KMS-11 (cell line): ENCODE data around the gene GAL3ST3.

ENCODE experiments used
- H2AFZ ChIP-seq: fragments of 200-600 bp; sonication (generic); 2 replicates; pipeline ENCODE4 v1.6.1; 2016; ENCODE audit warnings: antibody characterized with exemption, mixed run types, low read depth
- H3K27ac ChIP-seq: fragments of 200-600 bp; sonication (generic); 2 replicates; pipeline ENCODE4 v1.6.1; 2016; ENCODE audit warnings: mild to moderate bottlenecking, mixed run types
- H3K27me3 ChIP-seq: fragments of 200-600 bp; sonication (generic); 2 replicates; pipeline ENCODE4 v1.6.1; 2017; ENCODE audit warnings: mild to moderate bottlenecking, low read depth, mixed run types, moderate library complexity; ENCODE audit not compliant: insufficient read depth
- H3K36me3 ChIP-seq: fragments of 200-600 bp; sonication (generic); 2 replicates; pipeline ENCODE4 v1.6.1; 2017; ENCODE audit warnings: mild to moderate bottlenecking, mixed run types; ENCODE audit not compliant: insufficient read depth
- H3K4me1 ChIP-seq: fragments of 200-600 bp; sonication (generic); 2 replicates; pipeline ENCODE4 v1.6.1; 2016; ENCODE audit warnings: mild to moderate bottlenecking, low read depth, mixed run types; ENCODE audit not compliant: poor library complexity, severe bottlenecking
- H3K4me2 ChIP-seq: fragments of 200-600 bp; sonication (generic); 2 replicates; pipeline ENCODE4 v1.7.0; 2016; ENCODE audit warnings: mild to moderate bottlenecking, mixed run types
- H3K4me3 ChIP-seq: fragments of 200-600 bp; sonication (generic); IDR thresholded peaks from 2 replicates; pipeline ENCODE4 v1.6.1; 2017; ENCODE audit warnings: low read depth, low read length, mixed read lengths; ENCODE audit not compliant: insufficient read depth
- H3K79me2 ChIP-seq: fragments of 200-600 bp; sonication (generic); 2 replicates; pipeline ENCODE4 v1.6.1; 2016; ENCODE audit warnings: low read depth, mixed run types; ENCODE audit not compliant: insufficient read depth
- H3K9ac ChIP-seq: fragments of 200-600 bp; sonication (generic); 2 replicates; pipeline ENCODE4 v1.6.1; 2016; ENCODE audit warnings: mild to moderate bottlenecking, mixed run types
- H4K20me1 ChIP-seq: fragments of 200-600 bp; sonication (generic); 2 replicates; pipeline ENCODE4 v1.6.1; 2016; ENCODE audit warnings: mild to moderate bottlenecking, mixed run types; ENCODE audit not compliant: insufficient read depth
- CTCF ChIP-seq: fragments of 200-600 bp; sonication (generic); conservative IDR thresholded peaks from 2 replicates; pipeline ENCODE4 v1.6.1; 2017; ENCODE audit warnings: low read depth, mild to moderate bottlenecking, antibody characterized with exemption, low read length, moderate library complexity, mixed read lengths

GAL3ST3 gene

DNA sequence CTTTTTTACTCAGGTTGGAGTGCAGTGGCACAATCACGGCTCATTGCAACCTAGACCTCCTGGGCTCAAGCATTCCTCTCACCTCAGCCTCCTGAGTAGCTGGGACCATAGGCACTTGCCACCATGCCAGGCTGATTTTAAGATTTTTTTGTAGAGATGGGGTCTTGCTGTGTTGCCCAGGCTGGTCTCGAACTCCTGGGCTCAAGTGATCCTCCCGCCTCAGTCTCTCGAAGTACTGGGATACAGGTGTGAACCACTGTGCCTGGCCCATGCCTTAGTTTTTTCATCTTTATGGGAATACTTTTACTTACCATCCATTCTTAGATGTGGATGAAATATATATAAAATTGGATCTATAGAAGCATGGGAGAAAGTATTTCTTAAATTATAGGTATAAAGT, 26.3 kb upstream of the GAL3ST3 start:
- H2AFZ ChIP-seq = no peak overlapping the region
- no peak overlapping the region for H3K9ac ChIP-seq
- peaks cover 76% of the 10 kb centered on the region for H3K79me2 ChIP-seq
- no peak overlapping the region for H3K27ac ChIP-seq
- H4K20me1 ChIP-seq = no peaks in the 10 kb centered on the region
- no peaks in the 10 kb centered on the region for H3K36me3 ChIP-seq
- H3K4me2 ChIP-seq = no peak overlapping the region
- no peak for TF ChIP-seq CTCF
- peaks cover 41% of the 10 kb centered on the region for H3K4me1 ChIP-seq
- H3K27me3 ChIP-seq = no peaks in the 10 kb centered on the region
- H3K4me3 ChIP-seq = no peak overlapping the region

- Histone ChIP-seq H3K27ac (no peak overlapping the region), H3K9ac (no peak overlapping the region), H3K4me1 (peaks cover 37% of the 10 kb centered on the region), H3K4me3 (no peak overlapping the region), H3K79me2 (peaks cover 66% of the 10 kb centered on the region), H3K27me3 (no peaks in the 10 kb centered on the region), H4K20me1 (0 out of 2 replicates have a peak, but pooled peaks cover 3% of the 10 kb centered on the region), H2AFZ (no peak overlapping the region), H3K36me3 (no peaks in the 10 kb centered on the region; the same call in 1 of the 2 replicates), H3K4me2 (no peak overlapping the region)
- TF ChIP-seq CTCF = no peak
Observed at GRCh38 chr11:66073669-66074068, 24.7 kb upstream of the GAL3ST3 start.

- Histone ChIP-seq H3K27me3 (no peaks in the 10 kb centered on the region), H3K36me3 (no peaks in the 10 kb centered on the region; the same call in 1 of the 2 replicates), H3K4me3 (no peak overlapping the region), H4K20me1 (0 out of 2 replicates have a peak, but pooled peaks cover 7% of the 10 kb centered on the region), H2AFZ (no peak overlapping the region), H3K27ac (no peak overlapping the region), H3K9ac (no peak overlapping the region), H3K4me2 (peak overlapping the region; percentile 99; the same call in 1 of the 2 replicates), H3K79me2 (peaks cover 60% of the 10 kb centered on the region), H3K4me1 (peaks cover 39% of the 10 kb centered on the region)
- TF ChIP-seq CTCF = no peak
Observed at GRCh38 chr11:66072518-66072917, 23.6 kb upstream of the GAL3ST3 start.

GRCh38 chr11:66072081-66072480, 23.1 kb upstream of the GAL3ST3 start:
- H2AFZ ChIP-seq = no peak overlapping the region
- no peak for TF ChIP-seq CTCF
- peak overlapping the region; percentile 99 for H3K4me2 ChIP-seq
- H3K9ac ChIP-seq = no peak overlapping the region
- peaks cover 10% of the 10 kb centered on the region; the same call in 1 of the 2 replicates for H4K20me1 ChIP-seq
- no peak overlapping the region for H3K4me3 ChIP-seq
- peaks cover 43% of the 10 kb centered on the region for H3K4me1 ChIP-seq
- peaks cover 56% of the 10 kb centered on the region for H3K79me2 ChIP-seq
- H3K36me3 ChIP-seq = no peaks in the 10 kb centered on the region; the same call in 1 of the 2 replicates
- no peaks in the 10 kb centered on the region for H3K27me3 ChIP-seq
- H3K27ac ChIP-seq = peak overlapping the region; percentile 48; the same call in 1 of the 2 replicates
